Activated CD8-positive, alpha-beta memory T cell treated with anti-CD3 and anti-CD28 coated beads, Interleukin-2, amount 50 U/mL, for 24 hours (primary cell): Measurements from ENCODE around the gene SYT8.

ENCODE experiments used
- DNase-seq: peaks from one replicate; pipeline ENCODE4 v3.0.0-alpha.2; 2020; ENCODE audit errors: extremely low read depth

SYT8 gene

DNA sequence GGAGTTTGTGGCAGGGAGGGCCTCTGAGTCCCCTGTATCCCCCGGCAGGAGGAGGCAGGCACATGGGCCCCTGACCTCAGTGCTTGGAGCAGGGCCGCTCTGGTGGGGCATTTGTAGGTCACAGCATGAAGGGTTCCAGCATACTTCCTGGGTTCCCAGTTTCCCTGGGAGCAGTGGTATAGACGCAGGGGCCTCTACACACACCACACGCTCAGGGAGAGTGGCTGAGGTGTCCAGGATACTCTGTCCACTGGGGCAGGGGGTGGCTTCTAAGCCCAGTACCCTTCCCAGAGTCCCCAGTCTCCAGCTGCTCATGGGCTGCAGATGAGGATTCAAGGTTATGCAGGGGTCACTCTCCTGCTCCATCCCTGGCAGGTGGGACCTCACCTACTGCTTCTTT, 24.2 kb downstream of the SYT8 start:
- no peak for DNase-seq

DNA sequence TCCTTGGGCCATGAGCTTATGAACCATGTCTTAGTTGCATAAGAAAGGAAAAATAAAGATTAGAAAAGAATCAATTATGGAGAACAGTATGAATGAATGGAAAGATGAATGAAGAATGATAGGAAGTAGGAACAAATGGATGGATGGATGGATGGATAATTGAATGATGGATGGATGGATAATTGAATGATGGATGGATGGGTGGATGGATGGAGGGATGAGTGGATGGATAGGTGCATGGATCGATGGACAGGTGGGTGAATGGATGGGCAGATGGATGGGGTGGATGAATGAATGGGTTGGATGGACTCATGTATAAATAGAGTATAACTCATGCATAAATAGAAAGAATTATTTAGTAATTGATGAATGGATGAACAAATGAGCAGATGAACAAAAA, 25.3 kb downstream of the SYT8 start:
- DNase-seq: no peak

DNA sequence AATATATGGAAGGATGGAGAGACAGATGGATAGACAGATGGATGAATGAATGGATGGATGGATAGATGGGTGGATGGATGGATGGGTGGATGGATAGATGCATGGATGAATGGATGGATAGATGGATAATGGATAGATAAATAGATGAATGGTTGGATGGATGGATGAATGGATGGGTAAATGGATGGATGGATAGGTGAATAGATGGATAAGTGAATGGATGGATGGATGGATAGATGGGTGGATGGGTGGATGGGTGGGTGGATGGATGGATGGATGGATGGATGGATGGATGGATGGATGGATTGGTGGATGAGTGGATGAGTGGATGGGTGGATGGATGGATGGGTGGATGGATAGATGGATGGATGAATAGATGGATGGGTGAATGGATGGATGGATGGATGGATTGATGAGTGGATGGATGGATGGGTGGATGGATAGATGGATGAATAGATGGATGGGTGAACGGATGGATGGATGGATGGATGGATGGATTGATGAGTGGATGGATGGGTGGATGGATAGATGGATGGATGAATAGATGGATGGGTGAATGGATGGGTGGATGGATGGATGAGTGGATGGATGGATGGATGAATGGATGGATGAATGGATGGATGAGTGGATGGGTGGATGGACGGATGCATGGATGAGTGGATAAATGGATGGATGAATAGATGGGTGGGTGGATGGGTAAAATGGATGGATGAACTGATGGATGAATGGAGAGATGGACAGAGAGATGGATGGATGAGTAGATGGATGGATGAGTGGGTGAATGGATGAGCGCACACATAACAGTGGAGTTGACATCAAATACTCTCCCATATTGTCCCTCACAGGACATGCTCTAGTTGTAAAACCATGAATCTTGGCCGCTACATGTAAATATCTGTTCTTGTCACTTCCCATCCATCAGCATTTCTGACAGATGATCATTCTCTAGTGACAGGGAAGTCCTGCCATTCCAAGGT, 26.9 kb downstream of the SYT8 start:
- DNase-seq: no peak

GRCh38 chr11:1862588-1863351, 28.0 kb downstream of the SYT8 start:
- DNase-seq: no peak

- DNase-seq: no peak
Measured at GRCh38 chr11:1863352-1864216, 28.8 kb downstream of the SYT8 start.

DNA sequence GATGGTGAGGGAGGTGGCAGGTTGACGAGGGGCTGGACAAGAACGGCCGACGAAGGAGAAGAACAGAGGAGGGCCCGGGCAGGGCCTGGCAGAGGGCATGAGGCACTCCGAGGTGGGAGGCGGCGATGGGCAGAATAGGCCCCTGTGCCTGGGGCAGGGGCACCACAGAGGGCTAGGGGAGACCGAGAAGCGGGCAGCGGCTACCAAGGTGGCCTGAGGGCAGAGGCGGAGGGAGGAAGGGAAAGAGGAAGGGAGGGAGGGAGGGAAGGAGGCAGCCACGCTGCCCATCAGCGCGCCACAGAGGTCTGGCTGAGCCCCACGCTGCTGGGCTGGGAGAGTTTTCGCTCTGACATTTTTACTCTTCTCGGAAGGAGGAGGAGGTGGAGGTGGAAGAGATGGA, 29.4 kb downstream of the SYT8 start:
- no peak for DNase-seq

DNA sequence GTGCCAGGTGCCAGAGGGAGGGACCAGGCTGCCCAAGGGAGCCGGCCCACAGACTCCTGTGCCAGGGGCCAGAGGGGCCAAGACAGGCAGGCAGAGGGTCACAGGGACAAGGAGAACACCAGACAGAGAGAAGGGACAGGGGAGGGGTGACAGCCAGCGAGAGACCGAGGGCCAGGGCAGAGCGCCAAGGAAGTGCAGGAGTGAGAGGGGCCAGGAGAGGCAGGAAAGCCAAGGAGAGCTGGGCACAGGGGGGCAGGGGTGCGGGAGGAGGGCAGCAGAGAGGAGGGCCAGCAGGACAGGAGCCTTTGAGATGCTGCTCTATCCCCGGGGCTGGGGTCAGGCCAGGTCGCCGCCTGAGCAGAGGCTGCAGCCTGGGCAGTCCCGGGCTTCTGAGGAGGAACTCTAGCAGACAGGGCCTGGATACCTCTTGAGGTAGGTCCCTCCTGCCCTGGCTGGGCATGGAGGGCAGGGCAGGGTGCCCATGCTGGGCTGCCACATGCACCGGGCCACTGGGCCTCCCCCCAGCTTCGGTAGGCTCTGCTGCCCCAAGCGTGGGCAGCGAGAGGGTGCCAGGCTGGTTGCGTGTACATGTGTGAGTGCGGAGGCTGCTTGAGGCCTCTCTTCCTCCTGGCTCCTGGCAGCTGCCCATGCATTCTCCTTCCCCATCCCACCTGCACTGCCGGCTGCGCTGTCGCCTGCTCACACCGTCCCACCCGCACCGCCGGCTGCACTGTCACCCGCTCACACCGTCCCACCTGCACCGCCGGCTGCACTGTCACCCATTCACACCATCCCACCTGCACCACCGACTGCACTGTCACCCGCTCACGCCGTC, 30.3 kb downstream of the SYT8 start:
- DNase-seq: no peak

DNA sequence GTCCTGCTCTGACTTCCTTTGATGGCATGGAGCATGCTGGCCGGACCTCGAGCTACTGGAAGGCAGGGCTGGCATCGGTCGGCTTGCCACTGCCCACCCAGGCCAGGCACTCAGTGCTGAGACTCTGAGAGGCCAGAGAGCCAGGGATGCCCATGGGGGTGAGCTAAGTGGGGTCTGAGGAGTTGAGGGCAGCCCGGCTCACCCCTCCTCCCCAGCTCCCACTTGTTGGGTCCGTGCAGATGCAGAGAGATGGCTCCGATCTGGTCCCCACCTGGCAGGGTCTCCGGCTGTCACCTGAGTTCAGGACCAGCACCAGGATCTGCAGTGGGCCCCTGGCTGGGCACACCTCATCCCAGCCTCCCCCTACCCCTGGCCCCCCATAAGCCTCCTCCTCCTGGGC, 31.4 kb downstream of the SYT8 start:
- no peak for DNase-seq

DNA sequence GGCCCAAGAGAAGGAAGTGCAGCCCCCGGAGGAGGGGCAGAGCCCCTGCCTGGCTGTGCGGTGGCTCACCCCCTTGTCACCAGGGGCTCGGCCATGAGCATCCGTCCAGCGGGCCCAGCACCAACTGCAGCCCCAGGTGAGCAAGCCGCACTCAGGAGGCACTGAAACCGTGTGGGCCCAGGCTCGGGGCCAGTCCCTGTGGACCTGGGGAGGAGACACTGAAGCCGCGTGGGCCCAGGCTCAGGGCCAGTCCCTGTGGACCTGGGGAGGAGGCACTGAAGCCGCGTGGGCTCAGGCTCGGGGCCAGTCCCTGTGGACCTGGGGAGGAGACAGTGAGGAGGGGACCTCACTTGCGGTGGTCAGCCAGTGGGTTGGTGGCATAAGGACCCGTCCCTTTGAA, 32.0 kb downstream of the SYT8 start:
- no peak for DNase-seq

DNA sequence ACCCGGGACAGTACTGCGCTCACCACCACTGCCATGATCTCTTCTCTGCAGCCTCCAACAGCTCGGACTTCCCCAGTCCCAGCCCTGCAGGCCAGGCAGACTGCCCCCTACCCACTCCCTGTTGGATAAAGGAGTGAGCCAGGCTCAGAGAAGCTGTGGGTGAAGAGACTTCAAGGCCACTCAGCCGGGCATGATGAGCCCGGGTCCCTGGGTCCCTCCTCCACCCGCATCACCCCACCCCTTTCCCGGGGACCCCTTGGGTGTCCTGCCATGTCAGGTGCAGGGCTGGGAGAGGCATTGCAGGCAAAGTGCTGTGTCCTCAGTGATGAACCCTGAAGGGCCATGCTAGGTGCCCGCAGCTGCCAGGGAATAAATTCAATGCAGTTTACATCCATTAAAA, 32.6 kb downstream of the SYT8 start:
- DNase-seq: no peak

GRCh38 chr11:1868056-1868635, 33.4 kb downstream of the SYT8 start:
- no peak for DNase-seq

GRCh38 chr11:1868636-1869291, 34.0 kb downstream of the SYT8 start:
- no peak for DNase-seq

GRCh38 chr11:1869427-1870325, 34.9 kb downstream of the SYT8 start:
- DNase-seq: no peak

- DNase-seq: no peak
Measured at GRCh38 chr11:1870326-1870696, 35.5 kb downstream of the SYT8 start.

DNA sequence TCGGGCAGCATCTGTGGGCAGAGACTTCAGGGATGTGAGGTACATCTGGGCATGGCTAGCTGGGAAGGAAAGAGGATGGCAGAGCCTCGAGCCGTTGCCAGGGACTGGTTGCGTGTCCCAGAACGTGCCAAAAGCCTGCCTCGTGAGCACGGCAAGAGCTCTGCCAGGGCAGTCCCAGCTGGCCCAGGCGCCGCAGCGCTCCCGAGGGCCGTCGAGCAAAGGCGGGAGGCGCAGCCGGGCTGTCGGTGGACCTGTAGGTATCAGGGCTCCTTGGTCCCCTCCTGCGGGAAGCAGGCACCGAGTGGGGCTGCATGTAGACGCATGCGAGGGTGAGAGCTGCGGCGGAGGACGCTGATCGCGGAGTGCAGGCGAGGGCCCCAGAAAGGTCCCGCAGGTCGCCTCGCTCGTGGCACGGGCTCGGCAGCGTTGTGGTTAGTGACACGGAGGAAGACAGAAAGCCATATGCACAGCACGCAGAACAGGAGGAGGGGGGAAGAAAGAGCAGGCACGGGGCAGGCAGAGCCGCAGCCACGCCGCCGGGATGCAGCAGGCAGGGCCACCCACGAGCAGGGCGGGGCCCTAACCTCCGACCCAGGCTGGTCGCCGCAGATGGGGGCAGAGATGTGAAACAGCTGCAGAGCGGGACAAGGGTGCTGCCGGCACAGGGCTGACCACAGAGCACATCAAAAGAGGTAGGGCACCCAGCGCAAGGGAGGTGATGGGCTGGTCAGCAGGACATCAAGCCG, 36.1 kb downstream of the SYT8 start:
- no peak for DNase-seq

DNA sequence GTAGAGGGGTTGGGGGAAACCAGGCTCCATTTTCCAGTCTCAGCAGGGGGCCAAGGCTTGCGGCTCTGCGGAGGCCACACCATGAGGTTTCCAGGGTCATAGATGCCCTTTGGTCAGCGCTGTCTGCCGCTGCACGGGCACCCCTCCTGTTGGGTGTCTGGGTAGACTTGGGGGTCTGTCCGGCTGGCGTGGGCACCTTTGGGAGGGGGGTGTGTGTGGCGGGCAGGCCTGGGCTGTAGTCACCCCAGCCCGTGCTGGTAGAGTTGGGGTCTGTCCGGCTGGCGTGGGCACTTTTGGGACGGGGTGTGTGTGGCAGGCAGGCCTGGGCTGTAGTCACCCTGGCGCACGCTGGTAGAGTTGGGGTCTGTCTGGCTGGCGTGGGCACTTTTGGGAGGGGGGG, 36.7 kb downstream of the SYT8 start:
- no peak for DNase-seq

DNA sequence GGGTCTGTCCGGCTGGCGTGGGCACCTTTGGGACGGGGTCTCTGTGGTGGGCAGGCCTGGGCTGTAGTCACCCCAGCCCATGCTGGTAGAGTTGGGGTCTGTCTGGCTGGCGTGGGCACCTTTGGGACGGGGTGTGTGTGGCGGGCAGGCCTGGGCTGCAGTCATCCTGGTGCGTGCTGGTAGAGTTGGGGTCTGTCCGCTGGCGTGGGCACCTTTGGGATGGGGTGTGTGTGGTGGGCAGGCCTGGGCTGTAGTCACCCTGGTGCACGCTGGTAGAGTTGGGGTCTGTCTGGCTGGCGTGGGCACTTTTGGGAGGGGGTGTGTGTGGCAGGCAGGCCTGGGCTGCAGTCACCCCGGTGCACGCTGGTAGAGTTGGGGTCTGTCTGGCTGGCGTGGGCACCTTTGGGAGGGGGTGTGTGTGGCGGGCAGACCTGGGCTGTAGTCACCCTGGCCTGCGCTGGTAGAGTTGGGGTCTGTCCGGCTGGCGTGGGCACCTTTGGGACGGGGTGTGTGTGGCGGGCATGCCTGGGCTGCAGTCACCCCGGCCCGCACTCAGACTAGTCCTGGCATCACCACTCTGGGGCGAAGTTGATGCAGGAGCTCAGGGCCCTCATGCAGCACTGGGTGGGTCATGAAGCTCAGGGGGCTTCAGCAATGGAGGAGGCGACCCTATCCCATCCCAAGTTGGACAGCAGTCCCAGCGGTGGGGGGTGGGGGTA, 37.6 kb downstream of the SYT8 start:
- no peak for DNase-seq
